Measurements from ENCODE around the gene CLEC5A.
A peak's percentile ranks its signal among the peaks of the same experiment; 100 is the strongest.
"Not testable (repeated sequence)": the region's sequence is repeated elsewhere in the genome, so short reads cannot be mapped to it uniquely, and the experiment has no call there.

CLEC5A gene

GRCh38 chr7:141946796-141947195, at the start of gene CLEC5A:
Gene CLEC5A (minus strand): TSS chr7:141946974. CDS start chr7:141946292, 682 bp downstream.
- no peak for DNase-seq (ENCODE audit: low read depth in 2 of 2)

GRCh38 chr7:141993354-141993753, 46.6 kb upstream of the CLEC5A start:
- no peak for DNase-seq (ENCODE audit: low read depth in 2 of 2)
- no peak overlapping the region for H3K4me3 ChIP-seq (replicated peaks in 1 of 2; ENCODE audit: low read depth in 2 of 2, low read length in 2 of 2)
- TF ChIP-seq, protein P1, sequence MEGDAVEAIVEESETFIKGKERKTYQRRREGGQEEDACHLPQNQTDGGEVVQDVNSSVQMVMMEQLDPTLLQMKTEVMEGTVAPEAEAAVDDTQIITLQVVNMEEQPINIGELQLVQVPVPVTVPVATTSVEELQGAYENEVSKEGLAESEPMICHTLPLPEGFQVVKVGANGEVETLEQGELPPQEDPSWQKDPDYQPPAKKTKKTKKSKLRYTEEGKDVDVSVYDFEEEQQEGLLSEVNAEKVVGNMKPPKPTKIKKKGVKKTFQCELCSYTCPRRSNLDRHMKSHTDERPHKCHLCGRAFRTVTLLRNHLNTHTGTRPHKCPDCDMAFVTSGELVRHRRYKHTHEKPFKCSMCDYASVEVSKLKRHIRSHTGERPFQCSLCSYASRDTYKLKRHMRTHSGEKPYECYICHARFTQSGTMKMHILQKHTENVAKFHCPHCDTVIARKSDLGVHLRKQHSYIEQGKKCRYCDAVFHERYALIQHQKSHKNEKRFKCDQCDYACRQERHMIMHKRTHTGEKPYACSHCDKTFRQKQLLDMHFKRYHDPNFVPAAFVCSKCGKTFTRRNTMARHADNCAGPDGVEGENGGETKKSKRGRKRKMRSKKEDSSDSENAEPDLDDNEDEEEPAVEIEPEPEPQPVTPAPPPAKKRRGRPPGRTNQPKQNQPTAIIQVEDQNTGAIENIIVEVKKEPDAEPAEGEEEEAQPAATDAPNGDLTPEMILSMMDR (IDR thresholded peaks at IDR 0.05; ENCODE audit: low read depth, low read length): no peak

More at GRCh38 chr7:141946796-141947195, at the start of gene CLEC5A:
- no peak within 1 kb of the TSS for H3K4me3 ChIP-seq (replicated peaks in 1 of 2; ENCODE audit: low read depth in 2 of 2, low read length in 2 of 2)
- TF ChIP-seq, protein P1 (IDR thresholded peaks at IDR 0.05; ENCODE audit: low read depth, low read length): no peak

DNA sequence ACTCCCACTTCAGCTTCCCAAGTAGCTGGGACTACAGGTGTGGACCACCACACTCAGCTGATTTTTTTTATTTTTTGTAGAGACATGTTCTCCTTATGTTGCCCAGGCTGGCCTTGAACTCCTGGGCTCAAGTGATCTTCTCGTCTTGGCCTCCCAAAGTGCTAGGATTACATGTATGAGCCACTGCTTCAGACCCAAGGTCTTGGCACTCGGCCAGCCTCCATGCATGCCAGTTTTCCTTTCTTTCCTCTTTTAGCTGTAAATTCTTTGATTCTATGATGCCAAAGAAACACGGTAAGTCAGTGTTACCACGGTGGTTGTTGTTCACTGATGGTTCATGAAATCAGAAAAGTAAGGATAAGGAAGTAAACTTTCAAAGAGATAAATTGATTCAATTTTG, 45.9 kb upstream of the CLEC5A start:
- TF ChIP-seq, protein P1 (IDR thresholded peaks at IDR 0.05; ENCODE audit: low read depth, low read length): no peak
- no peak overlapping the region for H3K4me3 ChIP-seq (replicated peaks in 1 of 2; ENCODE audit: low read depth in 2 of 2, low read length in 2 of 2)
- no peak for DNase-seq (ENCODE audit: low read depth in 2 of 2)

DNA sequence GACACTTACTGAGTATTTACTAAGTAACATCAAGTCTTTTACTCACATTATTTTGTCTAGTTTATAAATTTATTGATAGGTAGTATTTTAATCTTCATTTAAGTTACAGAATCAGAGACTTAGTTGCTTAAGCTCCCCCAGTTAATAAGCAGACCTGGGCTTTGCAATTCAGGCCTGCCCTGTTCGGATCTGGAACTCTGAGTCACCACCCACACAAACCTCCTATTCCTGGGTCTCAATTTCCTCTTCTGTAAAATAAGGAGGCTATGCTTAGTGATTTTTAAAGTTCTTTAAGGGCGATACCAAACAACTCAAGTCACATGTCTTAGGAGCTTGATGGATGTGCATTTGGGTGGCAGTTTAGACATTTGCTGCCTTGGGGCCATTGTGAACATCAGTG, 45.4 kb upstream of the CLEC5A start:
- TF ChIP-seq, protein P1 (IDR thresholded peaks at IDR 0.05; ENCODE audit: low read depth, low read length): no peak
- H3K4me3 ChIP-seq (replicated peaks in 1 of 2; ENCODE audit: low read depth in 2 of 2, low read length in 2 of 2): no peak overlapping the region
- DNase-seq (ENCODE audit: low read depth in 2 of 2): peak in 1 of 2 donors; percentile 13

- TF ChIP-seq, protein P1 (IDR thresholded peaks at IDR 0.05; ENCODE audit: low read depth, low read length): no peak
- no peak for DNase-seq (ENCODE audit: low read depth in 2 of 2)
- no peak overlapping the region for H3K4me3 ChIP-seq (replicated peaks in 1 of 2; ENCODE audit: low read depth in 2 of 2, low read length in 2 of 2)
Observed at GRCh38 chr7:141991140-141991539, 44.4 kb upstream of the CLEC5A start.

- no peak overlapping the region for H3K4me3 ChIP-seq (replicated peaks in 1 of 2; ENCODE audit: low read depth in 2 of 2, low read length in 2 of 2)
- DNase-seq (ENCODE audit: low read depth in 2 of 2): no peak
- TF ChIP-seq, protein P1 (IDR thresholded peaks at IDR 0.05; ENCODE audit: low read depth, low read length): no peak
Observed at GRCh38 chr7:141990011-141990725, 43.4 kb upstream of the CLEC5A start.

GRCh38 chr7:141987803-141988202, 41.0 kb upstream of the CLEC5A start:
- DNase-seq (ENCODE audit: low read depth in 2 of 2); H3K4me3 ChIP-seq (replicated peaks in 1 of 2; ENCODE audit: low read depth in 2 of 2, low read length in 2 of 2): not testable (repeated sequence)
